NK-92 treated with Interleukin-12 subunit alpha and Interleukin-12 subunit beta, amount 100 ng/mL, for 24 hours (cell line): ENCODE data around the gene IFT81.
"Not testable (repeated sequence)": the region's sequence is repeated elsewhere in the genome, so short reads cannot be mapped to it uniquely, and the experiment has no call there.

ENCODE experiments used
- DNase-seq: peaks from one replicate; lab custom pipeline; 2025; lab: John Stamatoyannopoulos, UW

Gene IFT81

DNA sequence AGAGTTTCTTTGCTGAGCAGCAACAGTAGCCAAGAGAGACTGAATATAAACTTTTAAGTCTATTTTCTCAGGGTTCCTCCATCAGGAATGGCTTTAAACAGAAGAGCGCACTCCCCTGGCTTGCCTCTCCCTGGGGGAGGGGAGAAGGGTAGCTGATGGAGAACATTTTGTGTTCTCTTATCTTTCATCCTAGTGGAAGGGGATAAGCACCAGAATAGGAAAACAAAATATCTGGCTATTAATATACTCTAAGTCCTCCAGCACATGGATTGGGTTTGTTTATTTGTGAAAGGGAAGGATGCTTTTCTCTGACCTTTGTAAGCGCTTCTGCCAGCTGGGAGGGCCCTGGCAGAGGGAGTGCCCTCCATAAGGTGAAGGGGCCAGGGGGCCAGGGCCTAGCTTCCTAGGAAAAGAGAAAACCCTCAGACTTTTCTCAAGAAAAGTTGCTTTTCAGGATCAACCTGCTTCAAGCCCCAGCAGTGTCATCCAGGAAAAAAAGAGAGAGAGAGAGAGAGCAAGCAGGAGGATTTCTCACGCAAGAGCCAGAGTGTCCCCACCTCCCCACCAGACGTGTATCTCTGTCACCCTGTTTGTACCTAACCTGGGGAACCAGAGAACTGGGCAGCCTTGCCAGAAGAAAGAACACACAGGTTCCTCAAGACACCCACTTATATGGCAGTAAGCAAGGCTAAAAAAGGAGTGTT lies 122.6 kb downstream of the IFT81 start:
- no peak for DNase-seq

DNA sequence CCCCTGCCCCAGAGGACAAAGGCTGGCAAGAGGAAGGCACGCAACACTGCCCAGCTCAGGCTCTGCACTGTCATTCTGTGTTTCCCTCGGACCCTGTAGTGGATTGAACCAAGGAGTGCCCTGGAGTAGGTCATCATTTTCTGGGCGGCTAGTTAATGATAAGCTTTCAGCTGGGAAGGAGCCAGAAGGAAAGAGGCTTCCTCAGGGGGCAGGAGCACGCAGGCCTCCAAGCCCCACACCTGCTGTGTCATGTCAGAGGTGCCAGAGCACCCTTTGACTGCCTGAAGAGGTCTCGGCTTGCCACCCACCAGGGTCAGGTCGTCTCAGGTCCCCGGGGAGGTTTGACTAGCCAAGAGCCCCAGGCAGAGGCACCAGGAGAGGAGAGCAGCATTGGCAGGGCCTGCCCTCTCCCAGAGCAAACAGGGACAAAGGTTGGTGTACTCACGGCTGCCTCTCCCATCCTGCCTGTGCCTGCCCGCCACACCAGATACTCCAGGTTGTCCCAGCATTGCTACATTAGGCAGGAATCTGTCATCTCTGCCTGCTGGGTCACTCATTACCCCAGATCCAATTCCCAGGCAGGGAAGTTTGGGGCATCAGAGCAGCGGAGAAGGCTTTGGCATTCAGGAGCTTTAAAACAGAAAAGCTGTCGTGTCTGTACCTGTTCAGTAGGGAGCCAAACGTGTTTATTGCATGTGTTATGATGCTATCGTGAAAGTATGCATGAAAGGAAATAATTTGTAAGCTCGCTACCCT lies 123.4 kb downstream of the IFT81 start:
- no peak for DNase-seq

DNA sequence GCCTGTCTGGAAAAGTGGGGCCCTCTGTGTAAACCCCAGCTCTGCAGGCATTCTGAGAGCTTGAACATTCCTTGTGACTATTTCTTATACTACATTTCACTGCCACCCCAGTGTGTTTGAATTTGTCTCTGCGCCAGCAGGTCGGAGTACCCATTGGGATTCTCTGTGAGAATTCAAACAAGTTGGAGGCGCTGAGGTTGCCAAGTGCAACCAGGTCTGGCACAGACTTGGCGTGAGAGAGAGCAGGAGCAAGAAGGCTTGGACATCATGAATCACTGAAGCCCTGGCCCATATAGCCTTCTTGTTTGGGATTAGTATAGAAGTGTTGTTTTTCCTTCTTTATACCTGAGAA lies 123.9 kb downstream of the IFT81 start:
- DNase-seq: no peak

DNA sequence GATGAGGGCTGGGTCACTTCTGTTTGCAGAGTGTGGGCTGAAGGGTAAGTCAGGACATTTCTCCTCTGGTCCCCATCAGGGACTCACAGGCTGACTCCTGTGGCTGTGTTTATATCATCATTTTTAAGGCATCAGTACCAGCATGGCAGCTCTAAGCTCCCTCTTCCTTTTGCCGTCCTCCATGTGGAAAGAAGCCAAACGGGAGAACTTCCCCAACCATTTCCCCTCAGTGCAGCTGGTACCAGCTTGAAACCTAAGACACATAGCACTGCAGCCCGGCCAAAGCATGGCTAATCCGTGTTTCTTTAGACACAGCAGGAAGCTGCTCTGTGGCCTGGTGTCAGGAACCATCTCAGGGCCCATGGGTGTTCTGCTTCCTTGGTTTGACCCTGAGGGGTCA lies 124.9 kb downstream of the IFT81 start:
- DNase-seq: no peak

DNA sequence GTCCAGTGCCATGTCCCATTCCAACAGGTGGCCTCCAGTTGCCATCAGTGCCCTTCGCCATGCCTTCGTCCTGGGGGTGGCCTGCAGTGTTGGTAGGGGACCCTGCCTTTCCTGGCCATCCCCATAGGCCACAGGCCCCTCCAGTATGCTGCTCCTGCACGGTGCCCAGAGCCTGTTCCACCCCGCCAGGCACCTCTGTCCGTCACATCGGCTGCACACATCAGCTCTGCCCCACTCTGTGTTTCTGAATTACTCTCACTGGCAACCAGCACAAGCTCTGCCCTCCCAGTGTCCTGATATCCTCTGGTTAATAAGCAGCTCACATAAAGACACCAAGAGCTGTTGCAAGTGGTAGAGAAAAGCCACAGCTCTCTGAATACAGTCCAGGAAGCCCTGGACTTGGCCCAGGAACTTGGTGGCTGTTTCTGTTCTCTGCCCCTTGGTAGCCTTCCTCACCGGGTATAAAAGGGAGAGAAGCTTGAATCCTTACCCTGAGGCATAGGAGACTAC lies 125.6 kb downstream of the IFT81 start:
- no peak for DNase-seq

DNA sequence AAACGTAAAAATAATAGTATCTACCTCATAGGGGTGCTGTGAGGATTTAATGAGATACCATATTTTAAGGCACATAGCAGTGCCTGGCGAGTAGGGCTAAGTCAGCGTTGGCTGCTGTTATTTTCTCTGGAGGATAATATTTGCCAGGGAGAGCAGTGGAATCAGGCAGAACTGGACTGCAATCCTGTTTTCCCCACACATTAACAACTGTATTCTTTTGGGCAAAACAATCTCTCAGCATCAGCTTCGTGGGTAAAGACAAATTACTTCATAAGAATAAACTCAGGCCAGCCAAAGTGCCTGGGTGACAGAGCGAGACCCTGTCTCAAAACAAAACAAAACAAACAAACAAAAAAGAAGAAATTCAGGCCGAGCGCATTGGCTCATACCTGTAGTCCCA lies 127.2 kb downstream of the IFT81 start:
- DNase-seq: no peak

DNA sequence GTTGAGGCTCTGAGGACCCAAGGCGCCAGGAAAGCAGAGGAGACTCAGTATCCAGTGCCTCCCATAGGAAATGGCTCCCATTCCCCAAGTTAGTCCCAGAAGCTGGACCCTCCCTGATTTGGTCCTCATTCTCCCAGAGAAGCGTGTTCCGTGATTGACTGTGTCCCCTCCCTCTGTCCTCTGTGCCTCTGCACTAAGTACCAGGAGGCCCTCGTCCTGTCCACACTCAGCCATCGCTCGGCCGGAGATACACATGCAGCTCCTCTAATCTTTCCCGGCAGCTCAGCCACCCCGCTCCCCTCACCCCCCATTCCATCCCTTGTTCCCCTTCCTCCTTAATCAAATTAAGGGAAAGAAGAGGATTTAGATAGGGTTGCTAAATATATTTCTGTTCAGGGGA lies 128.6 kb downstream of the IFT81 start:
- DNase-seq: no peak

DNA sequence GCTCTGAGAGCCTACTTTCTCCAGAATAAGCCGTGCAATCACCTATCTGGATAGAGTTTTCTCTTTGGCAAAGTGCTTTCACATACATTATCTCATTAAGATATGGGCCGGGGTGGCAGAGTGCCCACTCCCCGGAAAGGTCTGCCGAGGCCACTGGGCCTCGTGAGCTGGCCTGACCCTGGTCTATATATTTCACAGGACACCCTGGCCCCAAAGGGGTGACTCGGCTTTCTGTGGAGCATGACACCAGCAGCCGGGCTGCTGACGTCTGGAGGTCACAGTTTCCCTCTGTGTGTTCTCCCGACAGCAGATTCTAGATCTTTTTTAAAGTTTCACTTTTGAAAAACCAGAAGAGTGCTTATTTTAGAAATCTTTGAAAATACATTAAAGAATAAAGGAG lies 129.0 kb downstream of the IFT81 start:
- DNase-seq: no peak

DNA sequence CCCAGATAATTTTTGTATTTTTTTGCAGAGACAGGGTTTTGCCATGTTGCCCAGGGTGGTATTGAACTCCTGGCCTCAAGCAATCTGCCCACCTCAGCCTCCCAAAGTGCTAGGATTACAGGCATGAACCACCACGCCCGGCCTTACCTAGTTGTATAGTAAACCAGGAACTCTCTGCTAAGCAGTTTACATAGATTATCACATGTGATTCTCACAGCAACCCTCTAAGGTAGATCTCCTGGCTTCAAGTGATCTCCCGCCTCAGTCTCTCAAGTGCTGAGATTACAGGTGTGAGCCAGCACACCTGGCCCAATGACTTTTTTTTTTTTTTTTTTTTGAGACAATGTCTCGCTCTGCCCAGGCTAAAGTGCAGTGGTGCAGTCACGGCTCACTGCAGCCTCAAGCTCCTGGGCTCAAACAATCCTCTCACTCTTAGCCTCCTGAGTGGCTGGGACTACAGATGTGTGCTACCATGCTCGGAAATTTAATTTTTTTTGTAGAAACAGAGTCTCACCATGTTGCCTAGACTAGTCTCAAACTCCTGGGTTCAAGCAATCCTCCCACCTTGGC lies 130.9 kb downstream of the IFT81 start:
- DNase-seq: no peak

DNA sequence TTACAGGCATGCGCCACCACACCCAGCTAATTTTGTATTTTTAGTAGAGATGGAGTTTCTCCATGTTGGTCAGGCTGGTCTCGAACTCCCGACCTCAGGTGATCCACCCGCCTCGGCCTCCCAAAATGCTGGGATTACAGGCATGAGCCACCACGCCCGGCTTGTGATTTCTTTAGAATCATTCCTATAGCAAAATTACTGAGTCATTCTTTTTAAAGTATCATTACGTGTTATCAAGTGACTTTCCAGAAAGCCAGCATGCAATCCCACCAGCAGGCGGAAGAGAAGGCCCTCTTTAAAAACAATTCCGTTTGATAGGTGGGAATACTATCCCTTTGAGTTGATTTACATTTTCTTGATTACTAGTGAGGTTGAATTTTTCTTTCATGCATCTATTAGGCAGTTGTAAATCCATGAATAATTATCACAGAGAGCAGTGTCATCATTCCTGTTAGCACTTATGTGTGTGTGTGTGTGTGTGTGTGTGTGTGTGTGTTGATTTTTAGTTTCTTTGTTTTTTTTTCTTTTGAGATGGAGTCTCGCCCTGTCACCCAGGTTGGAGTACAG lies 131.8 kb downstream of the IFT81 start:
- not testable (repeated sequence) for DNase-seq

DNA sequence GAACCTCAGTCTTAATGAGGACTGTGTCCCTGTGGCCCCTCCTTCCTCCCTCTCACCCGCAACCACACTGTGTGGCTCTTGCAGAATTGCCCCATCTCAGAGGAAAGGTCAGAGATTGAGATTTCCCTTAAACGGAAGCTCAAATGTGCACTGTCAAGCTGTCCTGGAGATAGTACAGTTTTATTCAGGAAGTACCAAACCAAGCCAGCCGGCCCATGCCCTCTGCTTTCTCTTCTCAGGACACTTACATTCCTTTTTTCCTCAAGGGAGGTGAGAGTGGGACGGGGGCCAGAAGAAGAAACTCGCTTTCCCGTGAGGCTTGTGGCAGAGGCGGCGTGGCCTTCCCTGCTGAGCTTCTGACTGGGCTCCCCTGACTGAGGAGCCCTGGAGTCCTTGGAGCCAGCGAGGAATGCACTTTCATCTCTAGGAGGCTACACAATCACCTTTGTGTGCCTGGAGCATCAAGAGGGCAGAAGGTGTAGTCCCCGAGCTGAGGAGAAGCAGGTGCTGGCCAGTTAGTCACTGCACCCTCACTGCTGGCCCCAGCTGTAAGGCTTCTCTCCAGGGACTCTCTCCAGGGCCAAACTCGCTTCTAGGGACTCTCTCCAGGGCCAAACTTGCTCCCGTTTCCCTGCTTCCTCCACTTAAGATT lies 132.7 kb downstream of the IFT81 start:
- DNase-seq: no peak

DNA sequence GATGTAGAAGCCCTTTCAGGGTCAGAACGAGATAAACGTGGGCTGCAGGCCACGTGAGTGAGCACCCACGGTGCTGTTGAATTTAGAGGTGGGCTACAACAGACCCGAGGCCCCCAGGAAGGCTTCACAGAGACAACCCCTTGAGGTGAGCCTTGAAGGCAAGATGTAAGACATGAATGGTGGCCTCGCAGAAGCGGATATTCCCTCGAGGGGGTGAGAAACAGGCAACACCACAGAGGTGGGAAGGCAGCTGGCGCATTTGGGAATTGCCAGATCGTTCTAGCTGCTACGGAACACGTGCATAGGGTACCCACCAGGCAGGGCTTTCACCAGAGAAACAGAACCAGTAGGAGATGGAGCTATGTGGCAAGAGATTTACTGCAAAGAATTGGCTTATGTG lies 134.3 kb downstream of the IFT81 start:
- DNase-seq: no peak

DNA sequence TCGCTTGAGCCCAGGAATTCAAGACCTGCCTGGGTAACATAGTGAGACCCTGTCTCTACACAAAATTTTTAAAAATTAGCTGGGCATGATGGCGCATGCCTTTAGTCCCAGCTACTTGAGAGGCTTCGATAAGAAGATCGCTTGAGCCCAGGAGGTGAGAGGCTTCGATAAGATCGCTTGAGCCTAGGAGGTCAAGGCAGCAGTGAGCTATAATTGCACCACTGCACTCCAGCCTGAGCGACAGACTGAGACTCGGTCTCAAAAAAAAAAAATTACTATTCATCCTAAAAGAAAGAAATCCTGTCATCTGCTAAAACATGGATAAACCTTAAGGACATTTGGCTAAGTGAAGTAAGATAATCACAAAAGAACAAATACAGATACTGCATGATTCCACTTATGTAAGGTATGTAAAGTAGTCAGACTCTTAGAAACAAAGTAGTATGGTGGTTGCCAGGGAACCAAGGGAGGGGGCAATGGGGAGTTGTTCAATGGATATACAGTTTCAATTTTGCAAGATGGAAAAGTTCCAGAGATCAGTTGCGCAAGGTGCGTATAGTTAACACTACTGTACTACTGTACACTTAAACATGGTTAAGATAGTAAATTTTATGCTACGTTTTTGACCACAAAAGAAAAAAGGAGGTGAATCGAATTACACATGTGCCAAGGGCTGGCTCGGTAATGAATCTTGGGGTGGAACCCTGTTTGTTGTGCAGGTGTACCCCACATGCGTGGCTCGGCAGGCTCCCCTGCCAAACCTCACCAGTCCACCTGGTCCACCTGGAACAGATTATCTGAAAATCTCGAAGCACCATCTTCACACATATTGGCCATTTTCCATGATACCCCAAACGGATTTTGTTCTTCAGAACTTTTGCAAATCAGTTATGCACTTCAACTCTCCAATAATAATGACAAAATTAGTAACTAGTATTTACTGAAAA lies 138.6 kb downstream of the IFT81 start:
- DNase-seq: no peak

DNA sequence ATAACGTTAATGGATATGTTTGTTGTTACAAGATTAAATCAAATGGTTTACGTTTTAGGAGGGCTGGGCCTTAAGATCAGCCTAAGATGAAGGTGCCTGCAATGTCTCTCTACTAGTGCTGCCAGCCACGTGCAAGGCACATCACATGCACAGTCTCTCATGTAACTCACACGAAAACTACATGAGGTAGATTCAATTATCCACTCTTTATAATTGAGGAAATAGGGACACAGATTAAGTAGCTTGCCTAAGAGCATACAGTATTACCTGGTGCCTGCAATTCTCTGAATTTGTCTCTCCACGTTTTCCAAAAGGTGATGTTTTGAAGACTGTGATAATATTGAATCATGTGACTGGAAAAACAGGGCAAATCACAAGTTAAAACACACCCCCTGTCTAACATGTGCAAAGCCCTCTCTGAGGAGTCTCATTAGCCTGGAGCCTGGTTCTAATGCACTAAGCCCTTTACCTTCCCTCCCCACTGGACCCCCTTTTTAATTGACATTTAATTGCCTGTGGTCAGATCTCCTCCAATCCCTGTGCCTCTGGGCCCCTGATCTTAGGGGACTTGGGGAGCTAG lies 142.3 kb downstream of the IFT81 start:
- no peak for DNase-seq

DNA sequence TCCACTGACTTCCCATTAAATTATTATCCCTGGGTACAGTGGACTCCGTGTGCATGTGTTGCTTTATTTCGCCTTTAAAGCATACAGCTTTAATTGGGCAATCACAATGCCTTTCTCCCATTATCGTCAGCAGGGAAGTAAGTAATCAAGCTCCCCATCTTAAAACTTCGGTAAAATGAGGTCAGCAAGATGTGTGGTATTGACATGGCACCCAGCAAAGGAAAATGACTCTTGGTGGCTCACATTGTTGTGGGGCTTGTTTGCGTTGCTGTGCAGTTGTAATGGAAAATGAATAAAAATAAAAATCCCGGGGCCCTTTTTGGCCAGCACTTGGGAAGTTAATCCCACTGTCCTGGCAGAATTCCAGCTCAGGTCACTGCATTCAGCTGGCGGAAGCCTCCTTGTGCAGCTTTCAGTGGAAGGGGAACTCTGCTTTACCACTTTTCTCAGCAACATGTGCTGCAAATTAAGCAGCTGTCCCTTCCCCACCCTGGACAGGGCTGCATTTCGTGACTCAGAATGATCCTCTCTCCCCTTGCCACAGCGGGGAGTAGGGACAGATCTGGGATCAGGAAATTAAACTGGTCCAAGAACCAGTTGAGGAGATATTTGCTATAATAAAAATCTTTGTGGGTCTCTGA lies 142.9 kb downstream of the IFT81 start:
- no peak for DNase-seq
